Neural progenitor cell (in vitro differentiated cells): ENCODE measurements around the gene ATL1.

Experiments used
- CTCF ChIP-seq: fragments of 200-600 bp; sonication (generic); IDR thresholded peaks from 2 replicates; pipeline ENCODE4 v1.5.1; 2017; ENCODE audit warnings: antibody characterized with exemption, mild to moderate bottlenecking
- EZH2 ChIP-seq: fragments of 200-600 bp; sonication (generic); IDR thresholded peaks from 2 replicates; pipeline ENCODE4 v1.6.1; 2017; ENCODE audit warnings: antibody characterized with exemption, mild to moderate bottlenecking, moderate library complexity

GRCh38 chr14:50669441-50669986 lies 109.6 kb downstream of the ATL1 start:
- TF ChIP-seq CTCF = no peak
- TF ChIP-seq EZH2 = no peak
